ENCODE data around the gene DENND5B. TPM values are rescaled to one million over a fixed set of nuclear protein-coding genes. Genes with fewer than 3 reads are reported as not detected.
"Not testable (repeated sequence)": the region's sequence is repeated elsewhere in the genome, so short reads cannot be mapped to it uniquely, and the experiment has no call there.

The DENND5B gene
- polyA plus RNA-seq, 4 donors = 25.8 to 34.4 (median 28.7) TPM

DNA sequence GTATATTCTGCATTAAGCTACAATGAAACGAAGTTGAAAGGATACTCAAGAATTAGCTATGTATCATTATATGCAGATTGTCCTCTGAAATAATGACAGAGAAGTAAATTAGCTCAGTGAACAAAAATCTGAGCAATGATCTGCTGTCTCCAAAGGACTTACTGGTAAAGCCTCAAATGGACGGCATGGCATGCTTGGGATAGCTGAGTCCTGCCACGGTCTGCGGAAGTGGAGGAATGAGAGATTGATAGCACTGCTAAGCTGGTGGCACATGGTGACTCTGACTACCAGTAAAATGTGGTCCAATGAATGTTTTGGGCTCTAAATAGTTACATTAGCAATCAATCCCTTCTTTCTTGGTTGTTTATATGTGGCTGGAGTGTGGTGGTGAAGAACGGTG lies 3.7 kb upstream of the DENND5B start:
- peak in 2 of 4 donors; percentile 22 to 49 for DNase-seq (ENCODE audit: low read depth in 4 of 4, low spot score in 3 of 4)

DNA sequence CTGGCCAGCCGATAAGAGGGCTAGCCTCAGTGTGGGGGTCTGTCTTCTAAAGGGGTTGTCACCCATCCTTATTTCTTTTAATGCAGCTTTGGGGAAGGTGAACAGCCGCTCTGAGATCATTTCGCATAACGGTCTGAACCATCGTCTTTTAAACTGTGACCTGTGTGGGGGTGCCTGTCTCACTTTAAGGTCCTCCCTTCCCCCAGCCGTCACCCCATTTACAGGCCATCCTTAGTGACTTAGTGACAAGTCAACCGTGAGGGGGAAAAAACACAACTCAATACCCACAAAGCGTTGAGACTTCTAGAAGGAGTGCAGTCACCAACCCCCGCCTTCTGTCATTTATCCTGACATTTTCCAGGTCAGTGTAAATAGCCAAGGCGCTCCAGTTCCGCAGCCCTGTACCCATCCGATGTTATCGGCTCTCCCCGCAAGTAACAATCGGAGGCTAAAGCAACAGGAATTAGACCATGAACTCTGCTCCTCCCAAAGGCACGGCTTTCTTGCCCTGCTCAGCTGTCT lies 505 bp upstream of the DENND5B start:
- peak in 2 of 4 donors; percentile 18 to 58 for DNase-seq (ENCODE audit: low read depth in 4 of 4, low spot score in 3 of 4)

GRCh38 chr12:31589904-31590641 lies 863 bp downstream of the DENND5B start:
- DNase-seq (ENCODE audit: low read depth in 4 of 4, low spot score in 3 of 4) = peak in 3 of 4 donors; percentile 42 to 65 (median 43)

DNA sequence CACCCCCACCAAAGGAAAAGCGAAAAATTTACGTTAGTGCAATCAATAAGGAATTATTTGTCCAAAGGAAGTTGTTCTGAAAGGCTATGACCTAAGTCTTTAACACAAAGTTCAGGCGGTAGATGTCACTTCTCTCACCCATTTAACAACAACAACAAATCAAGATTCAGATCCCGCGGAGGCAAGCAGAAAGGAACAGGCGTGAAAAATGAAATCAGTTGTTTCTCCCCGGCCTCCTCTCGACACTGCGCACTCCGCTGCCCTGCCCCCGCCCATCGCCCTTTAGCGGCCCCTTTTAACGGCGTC lies 1.4 kb downstream of the DENND5B start:
- peak in 1 of 4 donors; percentile 60 for DNase-seq (ENCODE audit: low read depth in 4 of 4, low spot score in 3 of 4)

- DNase-seq (ENCODE audit: low read depth in 4 of 4, low spot score in 3 of 4) = no peak
Observed at GRCh38 chr12:31588976-31589375, 2.0 kb downstream of the DENND5B start.

DNA sequence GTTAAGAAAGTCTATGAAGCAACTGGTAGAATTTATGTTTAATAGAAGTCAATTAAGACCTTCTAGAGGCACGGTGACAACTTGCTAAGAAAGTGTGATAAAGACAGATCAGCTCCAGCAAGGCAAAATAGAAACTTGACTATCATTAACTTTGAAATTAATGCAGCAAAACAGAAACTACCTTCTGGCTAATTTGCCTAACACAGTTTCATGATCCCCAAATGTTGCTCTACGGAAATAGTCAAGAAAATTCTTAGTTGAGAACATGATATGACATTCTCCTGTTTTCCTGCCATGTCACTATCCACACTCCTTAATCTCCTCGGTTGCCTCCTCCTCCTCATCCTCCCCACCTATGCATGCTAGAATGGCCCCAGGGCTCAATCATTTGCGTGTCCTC lies 4.2 kb downstream of the DENND5B start:
- DNase-seq (ENCODE audit: low read depth in 4 of 4, low spot score in 3 of 4) = no peak

GRCh38 chr12:31585895-31586294 lies 5.0 kb downstream of the DENND5B start:
- no peak for DNase-seq (ENCODE audit: low read depth in 4 of 4, low spot score in 3 of 4)

DNA sequence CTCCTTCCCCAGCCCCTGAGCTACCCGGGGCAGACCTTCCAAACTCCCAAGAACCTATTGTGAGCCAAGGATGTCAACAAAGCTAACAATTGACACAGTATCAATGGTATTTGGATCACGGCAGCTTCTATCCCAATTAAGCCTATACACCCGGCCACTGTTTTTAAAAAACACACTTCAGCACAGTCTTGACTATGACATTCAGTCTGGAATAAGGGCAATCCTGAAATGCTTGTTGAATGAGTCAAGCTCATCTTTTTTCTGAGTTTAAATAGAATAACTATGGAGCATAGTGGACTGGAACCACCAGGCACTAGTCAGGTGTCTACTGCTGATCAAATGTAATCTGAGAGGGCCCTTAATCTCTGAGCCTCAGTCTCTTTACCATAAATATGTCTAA lies 5.7 kb downstream of the DENND5B start:
- DNase-seq (ENCODE audit: low read depth in 4 of 4, low spot score in 3 of 4) = no peak

DNA sequence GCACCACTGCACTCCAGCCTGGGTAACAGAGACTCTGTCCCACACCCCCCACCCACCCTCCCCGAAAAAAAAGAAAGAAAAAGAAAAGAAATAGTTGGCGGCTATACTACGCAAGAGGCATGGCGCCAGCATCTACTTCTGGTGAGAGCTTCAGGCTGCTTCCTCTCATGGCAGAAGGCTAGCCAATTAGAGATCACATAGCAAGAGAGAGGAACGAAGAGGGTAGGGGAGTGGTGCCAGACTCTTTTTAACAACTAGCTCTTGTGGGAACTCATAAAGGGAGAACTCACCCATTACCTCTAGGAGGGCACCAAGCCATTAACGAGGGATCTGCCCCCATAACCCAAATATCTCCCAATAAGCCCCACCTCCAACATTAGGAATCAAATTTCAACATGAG lies 6.2 kb downstream of the DENND5B start:
- DNase-seq (ENCODE audit: low read depth in 4 of 4, low spot score in 3 of 4) = no peak

DNA sequence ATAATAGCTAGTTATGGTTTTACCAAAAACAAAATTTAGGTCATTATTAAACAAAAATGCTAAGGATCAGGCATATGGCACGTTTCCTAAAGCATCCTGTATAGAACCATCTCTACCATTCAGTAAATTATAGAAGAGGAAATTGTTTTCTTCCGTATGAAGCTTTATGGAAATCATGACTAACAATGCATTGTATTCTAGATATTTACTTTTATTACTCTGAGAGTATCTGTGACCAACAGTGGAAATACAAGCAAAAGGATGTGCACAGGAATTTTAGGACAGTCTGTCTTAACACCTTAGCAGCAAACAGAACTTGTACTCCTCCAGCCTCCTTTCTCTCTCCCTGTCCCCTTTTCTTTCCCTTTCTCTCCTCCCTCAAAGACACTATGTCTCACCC lies 7.1 kb downstream of the DENND5B start:
- no peak for DNase-seq (ENCODE audit: low read depth in 4 of 4, low spot score in 3 of 4)

GRCh38 chr12:31582155-31582554 lies 8.8 kb downstream of the DENND5B start:
- DNase-seq (ENCODE audit: low read depth in 4 of 4, low spot score in 3 of 4) = no peak

- DNase-seq (ENCODE audit: low read depth in 4 of 4, low spot score in 3 of 4) = peak in 1 of 4 donors; percentile 40
Observed at GRCh38 chr12:31578632-31579031, 12.3 kb downstream of the DENND5B start.

- no peak for DNase-seq (ENCODE audit: low read depth in 4 of 4, low spot score in 3 of 4)
Observed at GRCh38 chr12:31574803-31575575, 15.9 kb downstream of the DENND5B start.

DNA sequence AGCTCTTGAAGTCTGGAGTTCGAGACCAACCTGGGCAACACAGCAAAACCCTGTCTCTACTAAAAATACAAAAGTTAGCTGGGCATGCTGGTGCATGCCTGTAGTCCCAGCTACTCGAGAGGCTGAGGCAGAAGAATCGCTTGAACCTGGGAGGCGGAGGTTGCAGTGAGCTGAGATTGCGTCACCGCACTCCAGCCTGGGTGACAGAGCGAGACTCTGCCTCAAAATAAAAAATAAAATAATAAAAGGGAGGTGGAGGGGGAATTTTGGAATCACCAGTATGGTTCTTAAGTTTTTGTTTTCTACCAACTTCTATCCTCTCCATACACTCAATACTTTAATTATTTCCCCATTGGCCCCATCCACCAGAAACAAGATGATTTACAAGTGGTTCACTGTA lies 16.6 kb downstream of the DENND5B start:
- not testable (repeated sequence) for DNase-seq (ENCODE audit: low read depth in 4 of 4, low spot score in 3 of 4)

- DNase-seq (ENCODE audit: low read depth in 4 of 4, low spot score in 3 of 4) = no peak
Observed at GRCh38 chr12:31572900-31573600, 17.9 kb downstream of the DENND5B start.

GRCh38 chr12:31570880-31571279 lies 20.1 kb downstream of the DENND5B start:
- no peak for DNase-seq (ENCODE audit: low read depth in 4 of 4, low spot score in 3 of 4)

GRCh38 chr12:31569517-31569916 lies 21.4 kb downstream of the DENND5B start:
- not testable (repeated sequence) for DNase-seq (ENCODE audit: low read depth in 4 of 4, low spot score in 3 of 4)

DNA sequence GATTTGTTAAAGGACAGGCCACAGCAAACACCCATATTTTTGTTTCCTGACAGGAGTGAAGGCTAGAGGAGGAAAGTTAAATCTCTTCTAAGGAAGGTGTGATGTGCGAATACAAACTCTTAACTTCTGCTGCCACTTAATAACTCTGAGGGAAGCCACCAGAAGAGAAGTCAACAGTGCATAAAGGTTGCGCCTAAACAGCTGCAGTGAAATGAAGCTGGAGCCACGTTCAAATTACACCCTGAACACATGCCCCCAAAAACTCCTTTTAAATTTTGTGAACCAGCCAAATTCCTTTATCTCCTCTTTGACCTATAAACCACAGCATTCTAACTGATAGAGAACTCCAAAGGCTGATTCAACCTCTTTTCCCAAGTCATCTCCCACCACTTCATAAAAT lies 22.4 kb downstream of the DENND5B start:
- DNase-seq (ENCODE audit: low read depth in 4 of 4, low spot score in 3 of 4) = no peak

- no peak for DNase-seq (ENCODE audit: low read depth in 4 of 4, low spot score in 3 of 4)
Observed at GRCh38 chr12:31567029-31567428, 23.9 kb downstream of the DENND5B start.

DNA sequence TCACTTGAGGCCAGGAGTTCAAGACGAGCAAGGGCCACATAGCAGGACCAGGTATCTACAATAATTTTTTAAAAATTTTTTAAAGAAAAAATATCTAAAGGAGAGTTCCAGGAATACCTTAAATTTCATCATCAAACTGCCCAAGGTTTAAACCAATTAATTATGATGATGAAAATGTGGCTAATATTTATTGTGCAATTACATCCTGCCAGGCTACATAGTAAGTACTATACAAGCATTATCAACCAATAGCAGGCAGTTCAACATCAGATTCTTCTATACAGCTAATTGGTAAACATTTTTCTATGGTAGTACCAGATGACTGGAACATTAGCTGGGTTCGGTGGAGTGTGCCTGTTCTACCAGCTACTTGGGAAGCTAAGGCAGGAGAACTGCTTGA lies 24.4 kb downstream of the DENND5B start:
- DNase-seq (ENCODE audit: low read depth in 4 of 4, low spot score in 3 of 4) = no peak

- no peak for DNase-seq (ENCODE audit: low read depth in 4 of 4, low spot score in 3 of 4)
Observed at GRCh38 chr12:31562594-31563328, 28.2 kb downstream of the DENND5B start.

Data from right renal pelvis (tissue), 4 donors.